Naive B cell (primary cell): Measurements from ENCODE around the gene PADI3. TPM values are rescaled to one million over a fixed set of nuclear protein-coding genes. Genes with fewer than 3 reads are reported as not detected.
"Not testable (repeated sequence)": the region's sequence is repeated elsewhere in the genome, so short reads cannot be mapped to it uniquely, and the experiment has no call there.

ENCODE experiments used
- ATAC-seq, 2 donors: fragments of 150-1000 bp; cut with Tn5 transposase; 2 replicates each; pipeline ENCODE4 v1.10.0; 2021; ENCODE audit warnings: low read depth in 2 of 2, mild to moderate bottlenecking in 2 of 2, moderate library complexity in 2 of 2
- DNase-seq: peaks from one replicate; pipeline ENCODE4 v3.0.0; 2022
- H3K27ac Mint-ChIP-seq, 6 donors: one replicate each; pipeline ENCODE4 v1.8.0; 2020 to 2022; ENCODE audit warnings: mild to moderate bottlenecking in 6 of 6, mixed read lengths in 6 of 6, moderate library complexity in 5 of 6, inconsistent platforms in 2 of 6
- H3K27me3 Mint-ChIP-seq, 3 donors: one replicate each; pipeline ENCODE4 v1.8.0; 2021 to 2022; ENCODE audit warnings: mixed read lengths in 3 of 3, mild to moderate bottlenecking in 1 of 3
- H3K36me3 Mint-ChIP-seq, 2 donors: one replicate each; pipeline ENCODE4 v1.8.0; 2020 to 2022; ENCODE audit warnings: mixed read lengths in 2 of 2, inconsistent platforms in 1 of 2, mild to moderate bottlenecking in 1 of 2
- H3K4me1 Mint-ChIP-seq, 3 donors: one replicate each; pipeline ENCODE4 v1.8.0; 2020 to 2022; ENCODE audit warnings: mixed read lengths in 3 of 3, inconsistent platforms in 1 of 3, mild to moderate bottlenecking in 1 of 3, moderate library complexity in 1 of 3
- H3K4me3 Mint-ChIP-seq, 8 donors: one replicate each; pipeline ENCODE4 v1.8.0; 2020 to 2022; ENCODE audit warnings: mild to moderate bottlenecking in 8 of 8, mixed read lengths in 8 of 8, moderate library complexity in 8 of 8, inconsistent platforms in 2 of 8
- H3K9me3 Mint-ChIP-seq, 7 donors: one replicate each; pipeline ENCODE4 v1.8.0; 2020 to 2022; ENCODE audit warnings: mixed read lengths in 7 of 7, mild to moderate bottlenecking in 5 of 7, inconsistent platforms in 2 of 7, moderate library complexity in 1 of 7
- polyA plus RNA-seq, 6 donors: library from polyadenylated mRNA; unstranded; fragments of 300-500 nt; fragmentation: Illumina TruSeq; gene quantifications; one replicate each; pipeline ENCODE4 v1.2.3, GENCODE V29; 2021; ENCODE audit warnings: low read depth in 6 of 6

Gene PADI3
- polyA plus RNA-seq, 6 donors from 2014 or later, result not detected

DNA sequence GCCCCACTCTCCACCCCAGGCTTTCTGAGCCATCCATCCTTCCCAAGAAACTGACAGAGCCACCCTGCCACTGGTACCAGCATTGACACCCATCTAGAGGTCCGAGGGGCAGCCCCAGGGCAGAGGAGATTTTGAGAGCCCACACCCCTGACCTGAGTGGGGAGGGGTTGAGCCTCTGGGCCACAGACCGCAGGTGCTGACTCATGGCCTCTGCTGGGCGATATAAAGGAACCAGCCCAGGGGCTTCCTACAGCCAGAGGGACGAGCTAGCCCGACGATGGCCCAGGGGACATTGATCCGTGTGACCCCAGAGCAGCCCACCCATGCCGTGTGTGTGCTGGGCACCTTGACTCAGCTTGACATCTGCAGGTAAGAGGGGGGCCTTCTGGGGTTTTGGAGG is 59.0 kb downstream of the PADI3 start, which contains the start of gene PADI4:
Gene PADI4, plus strand, starts transcription at position 252 of the 400 bp plus-strand sequence. Its CDS starts 26 bp downstream, at position 278.
- Mint-ChIP-seq H3K27me3 (peaks cover 0 to 51% (median 38%) of the 10 kb centered on the region in 3 donors), H3K9me3 (peaks cover under 1 to 7% (median under 1%) of the 10 kb centered on the region in 7 donors), H3K36me3 (peaks cover under 1 to 4% of the 10 kb centered on the region in 2 donors), H3K4me3 (peak within 1 kb of the TSS in 1 of 8 donors; percentile 44), H3K4me1 (no peaks in the 10 kb centered on the region), H3K27ac (peak within 1 kb of the TSS in 2 of 6 donors; percentile 65 to 72)
- DNase-seq (no peak), ATAC-seq (no peak)

DNA sequence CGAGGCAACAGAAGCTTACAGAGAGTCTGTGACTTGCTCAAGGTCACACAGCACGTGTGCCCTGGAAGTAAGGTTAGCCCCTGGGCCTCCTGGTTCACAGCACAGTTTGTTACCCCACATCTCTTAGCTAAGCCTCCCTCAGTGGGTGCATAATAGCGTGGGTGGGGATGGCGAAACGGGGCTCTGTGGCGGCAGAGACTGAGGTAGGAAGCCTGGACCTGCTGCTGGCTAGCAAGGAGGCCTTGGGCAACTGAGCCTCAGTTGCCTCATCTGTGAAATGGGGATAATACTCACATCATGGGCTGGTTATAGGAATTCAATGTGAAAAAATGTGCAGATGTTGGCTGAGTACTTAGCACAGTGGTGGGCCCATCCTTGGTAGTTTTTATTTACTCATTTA is 59.7 kb downstream of the PADI3 start:
- DNase-seq (no peak), ATAC-seq (no peak)
- no peaks in the 10 kb centered on the region for H3K36me3 Mint-ChIP-seq
- peak overlapping the region in 1 of 6 donors; percentile 65 for H3K27ac Mint-ChIP-seq
- no peaks in the 10 kb centered on the region for H3K4me1 Mint-ChIP-seq
- H3K27me3 Mint-ChIP-seq, result peaks cover 0 to 50% (median 38%) of the 10 kb centered on the region in 3 donors
- no peak overlapping the region for H3K4me3 Mint-ChIP-seq
- H3K9me3 Mint-ChIP-seq, result peaks cover 0 to under 1% (median 0%) of the 10 kb centered on the region in 7 donors

DNA sequence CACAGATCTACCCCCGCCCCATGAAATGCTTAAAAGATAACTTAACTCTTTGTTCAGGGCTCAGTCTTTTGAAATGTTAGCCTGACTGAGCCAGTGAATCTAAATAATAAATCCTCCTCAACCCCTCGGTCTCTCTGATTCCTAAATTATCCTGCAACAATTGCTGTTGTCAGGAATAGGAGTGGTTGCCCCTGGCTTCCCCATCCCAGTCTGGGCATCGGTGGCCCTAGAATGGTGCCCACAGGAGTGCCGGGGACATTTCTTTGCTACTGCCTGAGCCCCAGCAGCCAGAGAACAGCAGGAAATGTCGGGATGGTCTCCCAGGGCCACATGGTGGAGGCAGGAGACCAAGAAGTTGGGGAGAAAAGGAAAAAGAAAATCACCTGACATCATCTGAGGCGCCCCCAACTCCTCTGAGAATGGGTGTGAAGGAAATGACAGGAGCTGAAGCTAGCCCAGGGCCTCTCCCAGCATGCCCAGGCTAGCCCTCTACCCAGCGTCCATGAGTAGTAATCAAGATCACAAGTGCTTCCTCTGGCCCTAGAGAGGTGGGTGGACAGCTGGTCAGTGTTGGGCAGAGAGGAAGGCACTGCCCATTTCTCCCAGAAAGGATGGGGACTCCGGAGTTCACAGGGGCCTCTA is 60.6 kb downstream of the PADI3 start:
- Mint-ChIP-seq H3K9me3 (no peaks in the 10 kb centered on the region), H3K4me3 (no peak overlapping the region), H3K27ac (no peak overlapping the region), H3K36me3 (no peaks in the 10 kb centered on the region), H3K27me3 (peaks cover 0 to 53% (median 38%) of the 10 kb centered on the region in 3 donors), H3K4me1 (no peaks in the 10 kb centered on the region)
- no peak for DNase-seq
- ATAC-seq, result no peak

DNA sequence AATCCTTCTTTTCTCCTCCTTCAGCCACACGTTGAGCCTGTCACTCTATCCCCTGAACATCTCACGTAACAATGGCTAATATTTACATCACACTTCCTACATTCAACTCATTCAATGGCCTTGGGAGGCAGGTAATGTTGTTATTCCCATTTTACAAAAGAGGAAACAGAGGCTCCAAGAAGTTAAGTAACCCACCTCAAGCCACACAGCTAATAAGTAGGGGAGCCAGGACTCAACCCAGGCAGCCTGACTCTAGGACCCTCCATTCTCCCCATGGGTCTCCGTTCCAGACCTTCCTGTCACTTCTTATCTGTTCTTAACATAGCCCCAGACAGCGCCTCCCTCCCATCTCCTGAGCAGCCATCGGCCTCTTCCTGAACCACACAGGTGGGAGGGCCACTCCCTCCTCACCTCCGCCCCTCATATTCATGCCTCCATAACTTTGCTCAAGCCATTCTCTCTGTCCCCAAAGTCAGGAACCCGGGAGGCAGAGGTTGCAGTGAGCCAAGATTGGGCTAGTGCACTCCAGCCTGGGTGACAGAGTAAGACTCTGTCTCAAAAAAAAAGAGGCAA is 61.3 kb downstream of the PADI3 start:
- Mint-ChIP-seq H3K27ac (no peak overlapping the region), H3K4me1 (no peaks in the 10 kb centered on the region), H3K36me3 (no peaks in the 10 kb centered on the region), H3K27me3 (peaks cover 0 to 52% (median 42%) of the 10 kb centered on the region in 3 donors), H3K9me3 (no peaks in the 10 kb centered on the region), H3K4me3 (no peak overlapping the region)
- DNase-seq, result no peak
- ATAC-seq, result no peak

DNA sequence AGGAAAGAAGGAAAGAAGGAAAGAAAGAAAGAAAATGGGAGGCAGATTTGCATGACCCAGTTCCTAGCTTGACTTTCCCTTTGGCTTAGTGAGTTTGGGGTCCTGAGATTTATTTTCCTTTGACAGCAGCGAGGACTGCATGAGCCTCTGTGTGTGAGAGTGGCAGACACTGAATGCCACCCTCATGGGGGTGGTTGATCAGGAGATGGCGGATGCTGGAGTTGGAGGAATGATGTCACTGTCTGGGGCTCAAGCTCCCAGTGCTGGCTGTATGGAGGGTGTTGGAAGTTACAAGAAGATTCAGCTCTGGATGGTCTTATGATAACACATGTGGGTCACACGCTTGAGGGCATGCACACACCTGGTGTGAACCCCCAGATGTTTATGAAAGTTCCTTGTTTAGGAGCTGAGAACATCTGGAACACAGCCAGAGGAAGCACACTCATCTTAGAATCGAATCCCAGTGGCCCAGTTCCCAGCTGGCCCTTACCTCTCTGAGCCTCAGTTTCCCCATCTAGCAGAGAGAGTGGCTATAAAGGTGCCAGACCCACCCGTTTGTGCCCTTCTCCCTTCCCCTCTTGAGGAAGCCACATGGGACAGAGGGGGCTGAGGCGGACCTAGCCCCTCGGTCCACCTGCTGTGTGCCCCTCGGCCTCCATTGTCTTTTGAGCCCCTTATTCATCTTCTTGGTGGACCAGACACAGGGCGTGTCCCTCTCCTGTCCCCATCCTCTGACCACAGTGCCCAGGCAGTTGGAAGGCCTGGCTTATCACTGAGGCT is 64.8 kb downstream of the PADI3 start:
- Mint-ChIP-seq H3K4me1 (no peaks in the 10 kb centered on the region), H3K4me3 (no peak overlapping the region), H3K36me3 (no peaks in the 10 kb centered on the region), H3K27ac (peak overlapping the region in 1 of 6 donors; percentile 33), H3K9me3 (no peaks in the 10 kb centered on the region), H3K27me3 (peaks cover 4 to 26% (median 25%) of the 10 kb centered on the region in 3 donors)
- DNase-seq, result no peak
- no peak for ATAC-seq

- Mint-ChIP-seq H3K9me3 (peaks cover 0 to 3% (median 0%) of the 10 kb centered on the region in 7 donors), H3K27me3 (peaks cover 4 to 25% (median 24%) of the 10 kb centered on the region in 3 donors), H3K36me3 (no peaks in the 10 kb centered on the region), H3K27ac (peak overlapping the region in 1 of 6 donors; percentile 23), H3K4me3 (no peak overlapping the region), H3K4me1 (no peaks in the 10 kb centered on the region)
- ATAC-seq (no peak), DNase-seq (no peak)
Observed at GRCh38 chr1:17314491-17314971, 65.6 kb downstream of the PADI3 start.

GRCh38 chr1:17315542-17316130 is 66.7 kb downstream of the PADI3 start:
- H3K27me3 Mint-ChIP-seq, result peaks cover 6 to 20% (median 17%) of the 10 kb centered on the region in 3 donors
- H3K27ac Mint-ChIP-seq, result no peak overlapping the region
- no peaks in the 10 kb centered on the region for H3K4me1 Mint-ChIP-seq
- H3K4me3 Mint-ChIP-seq, result no peak overlapping the region
- peaks cover 0 to 8% (median 1%) of the 10 kb centered on the region in 7 donors for H3K9me3 Mint-ChIP-seq
- ATAC-seq (no peak), DNase-seq (no peak)
- no peaks in the 10 kb centered on the region for H3K36me3 Mint-ChIP-seq

- H3K4me1 Mint-ChIP-seq, result no peaks in the 10 kb centered on the region
- DNase-seq (no peak), ATAC-seq (no peak)
- peaks cover 8 to 26% (median 24%) of the 10 kb centered on the region in 3 donors for H3K27me3 Mint-ChIP-seq
- H3K9me3 Mint-ChIP-seq, result peaks cover 0 to 12% (median 3%) of the 10 kb centered on the region in 7 donors
- H3K4me3 Mint-ChIP-seq, result no peak overlapping the region
- no peak overlapping the region for H3K27ac Mint-ChIP-seq
- no peaks in the 10 kb centered on the region for H3K36me3 Mint-ChIP-seq
Observed at GRCh38 chr1:17316704-17317103, 67.8 kb downstream of the PADI3 start.

DNA sequence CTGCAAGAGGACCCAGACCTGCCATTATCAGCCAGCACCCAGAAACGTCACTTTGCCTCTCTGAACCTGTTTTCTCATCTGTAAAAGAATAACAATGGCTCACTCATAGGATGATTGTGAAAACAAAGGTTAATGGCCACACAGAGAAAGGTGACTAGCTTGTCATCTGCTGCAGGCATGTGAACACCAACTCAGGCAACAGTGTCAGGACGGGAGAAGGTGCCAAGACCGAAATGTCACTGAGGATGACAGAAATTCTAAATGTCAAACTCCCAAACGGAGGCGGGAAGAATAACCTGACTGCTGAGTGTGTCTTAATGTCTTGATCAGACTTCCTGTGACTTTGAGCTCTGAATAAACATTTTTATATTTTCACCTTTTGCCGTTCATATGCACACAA is 69.4 kb downstream of the PADI3 start:
- no peak for ATAC-seq
- no peak for DNase-seq
- H3K9me3 Mint-ChIP-seq, result peaks cover 0 to 13% (median 7%) of the 10 kb centered on the region in 7 donors
- H3K27me3 Mint-ChIP-seq, result peaks cover 8 to 16% (median 16%) of the 10 kb centered on the region in 3 donors
- H3K4me1 Mint-ChIP-seq, result no peaks in the 10 kb centered on the region
- no peaks in the 10 kb centered on the region for H3K36me3 Mint-ChIP-seq
- H3K27ac Mint-ChIP-seq, result no peak overlapping the region
- no peak overlapping the region for H3K4me3 Mint-ChIP-seq

GRCh38 chr1:17319561-17320350 is 70.9 kb downstream of the PADI3 start:
- peaks cover 0 to 3% of the 10 kb centered on the region in 2 donors for H3K36me3 Mint-ChIP-seq

GRCh38 chr1:17321857-17322390 is 73.0 kb downstream of the PADI3 start:
- Mint-ChIP-seq H3K27me3 (peaks cover 8 to 11% (median 10%) of the 10 kb centered on the region in 3 donors), H3K9me3 (peaks cover 4 to 15% (median 7%) of the 10 kb centered on the region in 7 donors)
- ATAC-seq, H3K4me3 Mint-ChIP-seq, DNase-seq, H3K27ac Mint-ChIP-seq, H3K4me1 Mint-ChIP-seq, H3K36me3 Mint-ChIP-seq: not testable (repeated sequence)

More at GRCh38 chr1:17319561-17320350, 70.9 kb downstream of the PADI3 start:
- ATAC-seq (no peak), DNase-seq (no peak)
- Mint-ChIP-seq H3K27ac (no peak overlapping the region), H3K4me1 (no peaks in the 10 kb centered on the region), H3K9me3 (peaks cover 3 to 13% (median 7%) of the 10 kb centered on the region in 7 donors), H3K4me3 (peak overlapping the region in 1 of 8 donors; percentile 35), H3K27me3 (peaks cover 8 to 14% (median 10%) of the 10 kb centered on the region in 3 donors)

DNA sequence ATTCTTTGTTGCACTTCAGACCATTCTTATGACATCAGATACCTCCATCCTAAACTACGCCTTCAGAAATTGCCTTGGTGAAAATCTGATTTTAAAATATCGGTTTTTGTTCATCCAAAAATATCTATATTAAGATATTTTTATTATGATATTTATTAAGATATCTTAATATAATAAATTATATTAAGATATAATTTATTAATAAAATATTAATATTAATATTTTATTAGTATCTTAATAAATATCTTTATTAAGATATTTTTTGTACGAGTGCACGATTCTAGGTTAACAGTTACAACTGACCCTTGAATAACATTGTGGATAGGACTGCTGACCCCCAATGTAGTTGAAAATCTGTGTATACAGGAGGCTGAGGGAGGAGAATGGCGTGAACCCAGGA is 80.0 kb downstream of the PADI3 start:
- H3K4me1 Mint-ChIP-seq, result no peaks in the 10 kb centered on the region
- no peak for ATAC-seq

More for the DNA sequence above, 80.0 kb downstream of the PADI3 start:
- no peak overlapping the region for H3K4me3 Mint-ChIP-seq
- DNase-seq, result no peak
- peaks cover 1 to 20% (median 4%) of the 10 kb centered on the region in 7 donors for H3K9me3 Mint-ChIP-seq
- peaks cover 12 to 15% of the 10 kb centered on the region in 2 donors for H3K36me3 Mint-ChIP-seq
- no peak overlapping the region for H3K27ac Mint-ChIP-seq
- peaks cover 4 to 36% (median 35%) of the 10 kb centered on the region in 3 donors for H3K27me3 Mint-ChIP-seq
